Mesothelial cell of epicardium (in vitro differentiated cells): Measurements from ENCODE around the gene ASB11. TPM values are rescaled to one million over a fixed set of nuclear protein-coding genes. Genes with fewer than 3 reads are reported as not detected.
"Not testable (repeated sequence)": the region's sequence is repeated elsewhere in the genome, so short reads cannot be mapped to it uniquely, and the experiment has no call there.

Source experiments
- DNase-seq, 2 experiments: peaks; one replicate each; pipeline ENCODE4 v3.0.0; 2021; ENCODE audit warnings: low spot score in 2 of 2; ENCODE audit not compliant: unreplicated experiment in 2 of 2
- H3K27ac Mint-ChIP-seq: 2 replicates; pipeline ENCODE4 v1.8.0; 2021; ENCODE audit warnings: mixed read lengths
- H3K27me3 Mint-ChIP-seq: 2 replicates; pipeline ENCODE4 v1.8.0; 2021; ENCODE audit warnings: low read depth, mixed read lengths
- H3K36me3 Mint-ChIP-seq: 2 replicates; pipeline ENCODE4 v1.8.0; 2021; ENCODE audit warnings: mixed read lengths
- H3K4me1 Mint-ChIP-seq: 2 replicates; pipeline ENCODE4 v1.8.0; 2021; ENCODE audit warnings: mixed read lengths
- H3K4me3 Mint-ChIP-seq: 2 replicates; pipeline ENCODE4 v1.8.0; 2021; ENCODE audit warnings: mild to moderate bottlenecking, moderate library complexity, mixed read lengths
- H3K9me3 Mint-ChIP-seq: 2 replicates; pipeline ENCODE4 v1.8.0; 2021; ENCODE audit warnings: mixed read lengths
- total RNA-seq: library from RNA; stranded (reverse); gene quantifications from 3 replicates; pipeline ENCODE4 v1.2.1, GENCODE V29; 2021
- TF ChIP-seq, protein P1 (sequence below): fragments of 200-600 bp; sonication (generic); IDR thresholded peaks from one replicate; pipeline ENCODE4 v1.5.0; 2021; ENCODE audit warnings: antibody characterized with exemption; ENCODE audit not compliant: unreplicated experiment

Gene ASB11
- total RNA-seq, 1 donor from 2014 or later, result not detected

DNA sequence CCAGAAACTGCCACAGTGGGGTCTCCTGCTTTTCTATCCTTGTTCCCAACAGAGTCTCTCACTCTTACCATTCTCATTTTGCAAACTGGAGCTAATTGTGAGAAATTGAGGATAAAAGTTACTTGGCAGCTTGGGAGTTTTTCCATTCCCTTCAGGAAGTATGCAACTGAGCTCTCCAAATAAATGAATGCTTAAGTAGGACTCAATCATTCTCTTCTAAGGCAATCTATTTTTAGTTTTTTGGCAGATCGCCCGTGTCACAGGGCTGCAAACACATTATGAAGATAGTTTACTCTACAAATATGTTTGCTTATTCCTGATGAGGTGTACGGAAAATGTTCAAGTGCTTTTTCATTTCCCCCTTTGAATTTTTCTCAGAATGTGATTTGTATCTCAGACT, 5.3 kb downstream of the ASB11 start:
- DNase-seq, result no peak
- TF ChIP-seq, protein P1, sequence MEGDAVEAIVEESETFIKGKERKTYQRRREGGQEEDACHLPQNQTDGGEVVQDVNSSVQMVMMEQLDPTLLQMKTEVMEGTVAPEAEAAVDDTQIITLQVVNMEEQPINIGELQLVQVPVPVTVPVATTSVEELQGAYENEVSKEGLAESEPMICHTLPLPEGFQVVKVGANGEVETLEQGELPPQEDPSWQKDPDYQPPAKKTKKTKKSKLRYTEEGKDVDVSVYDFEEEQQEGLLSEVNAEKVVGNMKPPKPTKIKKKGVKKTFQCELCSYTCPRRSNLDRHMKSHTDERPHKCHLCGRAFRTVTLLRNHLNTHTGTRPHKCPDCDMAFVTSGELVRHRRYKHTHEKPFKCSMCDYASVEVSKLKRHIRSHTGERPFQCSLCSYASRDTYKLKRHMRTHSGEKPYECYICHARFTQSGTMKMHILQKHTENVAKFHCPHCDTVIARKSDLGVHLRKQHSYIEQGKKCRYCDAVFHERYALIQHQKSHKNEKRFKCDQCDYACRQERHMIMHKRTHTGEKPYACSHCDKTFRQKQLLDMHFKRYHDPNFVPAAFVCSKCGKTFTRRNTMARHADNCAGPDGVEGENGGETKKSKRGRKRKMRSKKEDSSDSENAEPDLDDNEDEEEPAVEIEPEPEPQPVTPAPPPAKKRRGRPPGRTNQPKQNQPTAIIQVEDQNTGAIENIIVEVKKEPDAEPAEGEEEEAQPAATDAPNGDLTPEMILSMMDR, result no peak
- no peaks in the 10 kb centered on the region for H3K27me3 Mint-ChIP-seq
- H3K27ac Mint-ChIP-seq, result no peak overlapping the region
- peaks cover 6% of the 10 kb centered on the region for H3K9me3 Mint-ChIP-seq
- H3K36me3 Mint-ChIP-seq, result no peaks in the 10 kb centered on the region
- H3K4me3 Mint-ChIP-seq, result no peak overlapping the region
- no peaks in the 10 kb centered on the region for H3K4me1 Mint-ChIP-seq

DNA sequence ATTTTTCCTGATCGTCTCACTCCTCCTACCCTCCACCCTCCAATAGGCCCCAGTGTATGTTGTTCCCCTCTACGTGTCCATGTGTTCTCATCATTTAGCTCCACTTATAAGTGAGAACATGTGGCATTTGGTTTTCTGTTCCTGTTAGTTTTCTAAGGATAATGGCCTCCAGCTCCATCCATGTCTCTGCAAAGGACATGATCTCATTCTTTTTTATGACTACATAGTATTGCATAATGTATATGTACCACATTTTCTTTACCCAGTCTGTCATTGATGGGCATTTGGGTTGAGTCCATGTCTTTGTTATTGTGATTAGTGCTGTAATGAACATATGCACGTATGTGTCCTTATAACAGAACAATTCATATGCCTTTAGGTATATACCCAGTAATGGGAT, 9.5 kb downstream of the ASB11 start:
- not testable (repeated sequence) for H3K36me3 Mint-ChIP-seq, H3K9me3 Mint-ChIP-seq, H3K4me3 Mint-ChIP-seq, DNase-seq, H3K27ac Mint-ChIP-seq, H3K27me3 Mint-ChIP-seq, H3K4me1 Mint-ChIP-seq

DNA sequence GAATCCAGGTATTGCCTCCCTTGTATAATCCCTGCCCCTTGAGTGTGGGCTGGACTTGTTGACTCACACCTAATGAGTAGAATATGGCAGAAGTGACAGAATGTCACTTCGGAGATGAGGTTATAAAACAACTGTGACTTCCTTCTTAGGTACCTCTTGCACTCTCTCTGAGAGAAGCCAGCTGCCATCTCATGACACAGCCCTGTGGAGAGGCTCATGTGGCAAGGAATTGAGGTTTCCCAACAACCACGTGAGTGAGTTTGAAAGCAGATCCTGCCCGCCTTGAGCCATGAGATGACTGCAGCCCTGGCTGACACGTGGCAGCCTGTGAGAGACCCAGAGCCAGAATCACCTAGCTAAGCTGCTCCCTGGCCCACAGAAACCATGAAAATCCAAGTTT, 13.5 kb downstream of the ASB11 start:
- Mint-ChIP-seq H3K27me3 (no peaks in the 10 kb centered on the region), H3K9me3 (peaks cover 3% of the 10 kb centered on the region), H3K4me3 (no peak overlapping the region), H3K4me1 (peaks cover 11% of the 10 kb centered on the region), H3K27ac (no peak overlapping the region), H3K36me3 (no peaks in the 10 kb centered on the region)
- TF ChIP-seq, protein P1, result no peak
- DNase-seq, result no peak

DNA sequence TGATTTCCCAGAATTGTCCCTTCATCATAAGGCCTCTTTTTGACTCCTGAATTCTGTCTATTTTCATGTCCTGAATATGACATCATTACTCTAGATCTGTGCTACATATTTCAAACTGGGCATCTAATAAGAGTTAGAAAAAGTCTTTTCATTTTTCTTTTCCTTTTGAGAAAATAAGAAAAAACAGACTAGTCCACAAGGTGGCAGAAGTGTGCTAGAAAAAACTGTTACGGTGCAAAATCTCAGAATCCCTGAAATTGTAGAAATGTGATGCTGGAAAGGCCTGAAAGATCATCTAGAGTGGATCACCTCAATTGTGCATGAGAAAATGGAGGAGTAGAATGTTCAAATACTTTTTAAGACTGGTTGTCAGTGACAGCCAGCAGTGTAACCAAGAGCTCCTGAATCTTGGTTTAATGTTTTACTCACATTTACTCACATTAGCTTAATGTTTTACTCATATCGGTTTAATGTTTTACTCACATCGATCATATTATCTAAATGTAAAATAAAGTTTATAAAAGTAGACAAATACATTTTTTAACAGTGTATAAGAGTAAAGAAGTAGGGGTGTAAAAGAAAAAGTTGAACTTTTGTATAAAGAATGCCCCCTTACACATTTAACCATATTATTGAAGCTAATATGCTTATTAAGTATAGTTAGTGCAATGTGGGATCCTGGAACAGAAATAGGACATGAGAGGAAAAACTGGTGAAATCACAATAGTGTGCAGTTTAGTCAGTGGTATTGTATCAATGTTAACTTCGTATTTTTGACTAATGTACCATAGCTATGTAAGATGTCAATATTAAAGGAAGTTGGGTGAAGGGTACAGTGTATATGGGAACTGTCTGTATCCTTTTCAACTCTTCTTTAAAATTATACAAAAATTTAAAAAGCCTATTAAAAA, 15.2 kb downstream of the ASB11 start:
- peaks cover 3% of the 10 kb centered on the region for H3K9me3 Mint-ChIP-seq
- H3K36me3 Mint-ChIP-seq, result no peaks in the 10 kb centered on the region
- H3K4me1 Mint-ChIP-seq, result peaks cover 11% of the 10 kb centered on the region
- TF ChIP-seq, protein P1, result peak; percentile 68
- DNase-seq, result no peak
- H3K27ac Mint-ChIP-seq, result peak overlapping the region; percentile 45
- H3K4me3 Mint-ChIP-seq, result no peak overlapping the region
- H3K27me3 Mint-ChIP-seq, result no peaks in the 10 kb centered on the region

DNA sequence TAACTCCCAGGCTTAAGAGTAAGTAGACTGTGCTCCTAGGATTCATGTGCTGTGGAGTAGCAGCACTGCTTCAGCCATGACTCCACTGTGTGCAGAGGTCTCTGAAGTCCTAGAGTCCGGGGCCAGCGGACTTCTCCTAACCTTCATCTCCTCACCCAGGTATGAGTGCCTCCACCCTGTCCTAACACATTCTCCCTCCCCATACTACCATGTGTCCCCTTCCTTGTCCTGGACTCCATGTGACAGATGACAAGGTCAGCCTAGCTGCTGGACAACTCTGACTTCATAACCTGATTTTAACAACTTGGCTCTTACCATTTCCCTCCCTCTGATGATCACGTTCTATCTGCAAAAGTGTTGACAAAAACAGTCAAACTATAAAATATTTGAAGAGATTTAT, 16.7 kb downstream of the ASB11 start:
- H3K27me3 Mint-ChIP-seq, result no peaks in the 10 kb centered on the region
- peaks cover 3% of the 10 kb centered on the region for H3K9me3 Mint-ChIP-seq
- TF ChIP-seq, protein P1, result no peak
- no peak for DNase-seq
- H3K4me3 Mint-ChIP-seq, result no peak overlapping the region
- H3K4me1 Mint-ChIP-seq, result peaks cover 11% of the 10 kb centered on the region
- no peaks in the 10 kb centered on the region for H3K36me3 Mint-ChIP-seq
- peak overlapping the region; percentile 19 for H3K27ac Mint-ChIP-seq

DNA sequence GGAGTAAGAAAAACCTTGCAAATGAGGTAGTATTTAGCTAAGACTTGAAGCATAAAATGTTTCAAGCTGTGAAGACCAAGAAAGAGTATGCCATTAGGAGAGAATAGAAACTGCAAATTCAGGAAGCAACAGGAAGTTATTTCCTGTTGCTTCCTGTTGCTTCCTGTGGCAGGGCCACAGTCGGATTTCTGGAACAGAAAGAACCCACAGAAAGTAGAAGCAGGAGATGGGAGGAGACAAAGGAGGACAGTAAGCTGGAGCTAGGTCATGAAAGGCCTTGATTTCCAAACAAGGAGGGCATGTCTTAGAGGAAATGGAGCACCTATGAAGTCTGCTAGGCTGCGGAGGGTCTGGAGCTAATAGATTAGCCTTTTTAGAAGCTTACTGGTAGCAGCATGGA, 17.2 kb downstream of the ASB11 start:
- peaks cover 7% of the 10 kb centered on the region for H3K9me3 Mint-ChIP-seq
- no peak for DNase-seq
- no peak overlapping the region for H3K27ac Mint-ChIP-seq
- H3K27me3 Mint-ChIP-seq, result no peaks in the 10 kb centered on the region
- no peaks in the 10 kb centered on the region for H3K36me3 Mint-ChIP-seq
- H3K4me3 Mint-ChIP-seq, result no peak overlapping the region
- peaks cover 11% of the 10 kb centered on the region for H3K4me1 Mint-ChIP-seq
- TF ChIP-seq, protein P1, result no peak
